Endothelial cell of umbilical vein (primary cell): ENCODE data around the gene GALNT11. TPM values are rescaled to one million over a fixed set of nuclear protein-coding genes. Genes with fewer than 3 reads are reported as not detected.

Experiments
- BruUV-seq: library from RNA; stranded (reverse); fragments of 400-500 nt; replicated peaks from 2 replicates; lab custom pipeline; 2021; lab: Mats Ljungman, UMichigan
- CTCF ChIA-PET: fragments of 300-600, 350-600 bp; sonication (Branson Sonifier 250); formaldehyde crosslinking; loops from one replicate; lab custom pipeline; 2021; ENCODE audit warnings: antibody characterized with exemption, inconsistent platforms; lab: Charles Lee
- POLR2A ChIA-PET: fragments of 300-600, 350-600 bp; sonication (Branson Sonifier 250); formaldehyde crosslinking; loops from one replicate; lab custom pipeline; 2021; ENCODE audit warnings: antibody characterized with exemption, inconsistent platforms; lab: Charles Lee
- DNase-seq: peaks from one replicate; pipeline ENCODE4 v3.0.0-alpha.2; 2011; ENCODE audit warnings: low read depth, low spot score
- FAIRE-seq: peaks from 2 replicates; lab custom pipeline; 2011; peaks lifted over from hg19 to GRCh38; lab: Jason Lieb, UNC
- H2AFZ ChIP-seq: 2 replicates; pipeline ENCODE4 v1.6.0; 2012; ENCODE audit warnings: low read depth, low read length, control low read depth, inconsistent platforms
- H3K27ac ChIP-seq: 2 replicates; pipeline ENCODE4 v1.5.1; 2011; ENCODE audit warnings: low read depth, mild to moderate bottlenecking, control low read depth, low read length, moderate library complexity; ENCODE audit not compliant: insufficient read depth
- H3K27me3 ChIP-seq, 2 experiments: 2 replicates each; pipeline versions ENCODE4 v1.6.0 to v1.6.1; 2011; ENCODE audit warnings: low read length in 2 of 2, mixed read lengths in 1 of 2; ENCODE audit not compliant: control insufficient read depth in 2 of 2, insufficient read depth in 2 of 2
- H3K36me3 ChIP-seq, 2 experiments: 2 replicates in 1 of 2; 3 replicates in 1 of 2; pipeline ENCODE4 v1.5.1; 2011; ENCODE audit warnings: low read length in 2 of 2, mild to moderate bottlenecking in 1 of 2, moderate library complexity in 1 of 2; ENCODE audit not compliant: control insufficient read depth in 2 of 2, insufficient read depth in 2 of 2; ENCODE audit errors: extremely low read depth in 1 of 2
- H3K4me1 ChIP-seq: 3 replicates; pipeline ENCODE4 v1.5.1; 2011; ENCODE audit warnings: mild to moderate bottlenecking, low read length; ENCODE audit not compliant: control insufficient read depth, insufficient read depth; ENCODE audit errors: extremely low read depth
- H3K4me2 ChIP-seq: 2 replicates; pipeline ENCODE4 v1.6.1; 2011; ENCODE audit warnings: low read length, control low read depth, mixed read lengths; ENCODE audit not compliant: insufficient read depth
- H3K4me3 ChIP-seq, 3 experiments: fragments of 200-600 bp in 1 of 3; sonication (generic), shearing (Covaris generic) in 1 of 3; replicated peaks in 1 of 3; 2 replicates each; pipeline ENCODE4 v1.5.1; 2011 to 2016; ENCODE audit warnings: control low read depth in 3 of 3, low read length in 3 of 3, mild to moderate bottlenecking in 2 of 3, inconsistent platforms in 1 of 3, low read depth in 1 of 3, moderate library complexity in 1 of 3; ENCODE audit not compliant: insufficient read depth in 1 of 3
- H3K79me2 ChIP-seq: 2 replicates; pipeline ENCODE4 v1.6.0; 2012; ENCODE audit warnings: low read length, inconsistent platforms; ENCODE audit not compliant: control insufficient read depth, insufficient read depth
- H3K9ac ChIP-seq: replicated peaks from 2 replicates; pipeline ENCODE3; 2011; ENCODE audit warnings: low read length, control low read depth; ENCODE audit not compliant: insufficient read depth; ENCODE audit errors: extremely low read depth
- H3K9me1 ChIP-seq: replicated peaks from 3 replicates; pipeline ENCODE4 v1.6.0; 2011; ENCODE audit warnings: mild to moderate bottlenecking, low read length; ENCODE audit not compliant: control insufficient read depth, insufficient read depth; ENCODE audit errors: extremely low read depth
- H3K9me3 ChIP-seq: replicated peaks from 2 replicates; pipeline ENCODE4 v1.5.1; 2012; ENCODE audit warnings: low read length, inconsistent platforms; ENCODE audit not compliant: control insufficient read depth, insufficient read depth
- H4K20me1 ChIP-seq: replicated peaks from 2 replicates; pipeline ENCODE3; 2011; ENCODE audit warnings: mild to moderate bottlenecking, low read length; ENCODE audit not compliant: control insufficient read depth, insufficient read depth; ENCODE audit errors: extremely low read depth
- CTCF ChIP-seq, 2 donors: IDR thresholded peaks; 1 replicate in 1 of 2; 2 replicates in 1 of 2; pipeline ENCODE4 v1.5.1; 2011; ENCODE audit warnings: low read length in 2 of 2, mild to moderate bottlenecking in 2 of 2, moderate library complexity in 2 of 2, control low read depth in 1 of 2, inconsistent platforms in 1 of 2, low read depth in 1 of 2; ENCODE audit not compliant: insufficient read depth in 1 of 2; ENCODE audit errors: extremely low read depth in 1 of 2
- EZH2 ChIP-seq: IDR thresholded peaks from 2 replicates; pipeline ENCODE4 v1.6.1; 2012; ENCODE audit warnings: borderline replicate concordance, low read depth, mild to moderate bottlenecking, moderate library complexity, low read length, inconsistent platforms; ENCODE audit not compliant: severe bottlenecking
- FOS ChIP-seq: IDR thresholded peaks from 2 replicates; pipeline ENCODE4 v1.6.1; 2011; ENCODE audit warnings: mild to moderate bottlenecking, low read length, moderate library complexity, borderline replicate concordance; ENCODE audit not compliant: insufficient read depth
- GATA2 ChIP-seq: IDR thresholded peaks from 2 replicates; pipeline ENCODE4 v1.7.0; 2011; ENCODE audit warnings: low read depth, mild to moderate bottlenecking, moderate library complexity, mixed read lengths, low read length; ENCODE audit not compliant: insufficient read length, insufficient read depth
- JUN ChIP-seq: IDR thresholded peaks from 2 replicates; pipeline ENCODE4 v1.6.1; 2011; ENCODE audit warnings: borderline replicate concordance, low read depth; ENCODE audit not compliant: insufficient read length, insufficient read depth
- MAX ChIP-seq: IDR thresholded peaks from 2 replicates; pipeline ENCODE4 v1.6.1; 2011; ENCODE audit not compliant: insufficient read depth, insufficient read length
- MYC ChIP-seq: IDR thresholded peaks from one replicate; pipeline ENCODE4 v1.6.1; 2011; ENCODE audit warnings: mild to moderate bottlenecking, low read depth, low read length
- POLR2A ChIP-seq: IDR thresholded peaks from 2 replicates; pipeline ENCODE4 v1.6.1; 2012; ENCODE audit warnings: low read depth, mild to moderate bottlenecking, control low read depth, low read length
- POLR2AphosphoS5 ChIP-seq: IDR thresholded peaks from 2 replicates; pipeline ENCODE4 v1.6.1; 2012; ENCODE audit warnings: low read depth, mild to moderate bottlenecking, control low read depth, low read length, moderate library complexity; ENCODE audit not compliant: insufficient read depth
- dilution Hi-C: fragments of 300-500 bp; cut with MboI; formaldehyde crosslinking; loops from one replicate; pipeline ENCODE4 v1.15.0; 2019; ENCODE audit warnings: low sequenced_read_pairs; ENCODE audit not compliant: extremely low pct_ligation_motif_present
- intact Hi-C: fragments of 100-400 bp; cut with micrococcal nuclease; formaldehyde crosslinking; loops from one replicate; pipeline ENCODE4 v1.10.0; 2022
- polyA plus RNA-seq, 4 experiments: library from polyadenylated mRNA; depleted of rRNA in 3 of 4; stranded (reverse) in 3 of 4; unstranded in 1 of 4; fragments of >200 nt; gene quantifications; 2 replicates each; pipeline versions ENCODE4 v1.2.1 to v1.2.3, GENCODE V29; 2011 to 2012; ENCODE audit warnings: missing spikeins in 1 of 4
- total RNA-seq: library from RNA; stranded (reverse); gene quantifications from 2 replicates; pipeline ENCODE4 v1.2.3, GENCODE V29; 2021

GALNT11 gene
- total and polyA plus RNA-seq, 2 donors (not counting 3 experiments of a cell fraction or from before 2014, with no cell fraction given) = 27.7 to 36.5 TPM

GRCh38 chr7:151999424-152000090, 25.9 kb upstream of the GALNT11 start:
- Histone ChIP-seq H3K4me1 (no peaks in the 10 kb centered on the region), H3K9me1 (no peaks in the 10 kb centered on the region), H3K9ac (no peak overlapping the region), H3K9me3 (no peaks in the 10 kb centered on the region), H2AFZ (no peak overlapping the region), H3K79me2 (no peaks in the 10 kb centered on the region), H4K20me1 (no peaks in the 10 kb centered on the region), H3K4me2 (no peak overlapping the region), H3K36me3 (no peaks in the 10 kb centered on the region), H3K27me3 (peaks cover 2 to 5% of the 10 kb centered on the region in 2 experiments), H3K27ac (no peak overlapping the region), H3K4me3 (no peak overlapping the region)
- intact Hi-C loops = no loop called here
- ChIA-PET CTCF (no interaction called here), POLR2A (interaction anchor here (0.6 kb wide), 1 partner anchor 736 kb away, joined by 3 read pairs; no protein-coding TSS in a partner anchor)
- FAIRE-seq (no peak), DNase-seq (no peak)
- TF ChIP-seq JUN = no peak
- no peak for TF ChIP-seq FOS
- TF ChIP-seq GATA2 = no peak
- TF ChIP-seq POLR2A = no peak
- TF ChIP-seq POLR2AphosphoS5 = no peak
- TF ChIP-seq MAX = no peak
- no peak for TF ChIP-seq CTCF (IDR thresholded peaks at IDR 0.05; ENCODE audit: extremely low read depth in 1 of 2, insufficient read depth in 1 of 2, low read depth in 1 of 2, low read length in 2 of 2)
- no peak for TF ChIP-seq EZH2
- TF ChIP-seq MYC = no peak
- dilution Hi-C loops = no loop called here
- BruUV-seq = no TSS peak
